CD4-positive, alpha-beta T cell treated with Interleukin-6 at 100 ng/mL for 8 hours (primary cell): ENCODE data around the gene DHX15.

Experiments used
- DNase-seq: peaks from one replicate; pipeline ENCODE4 v3.0.0-alpha.2; 2020; ENCODE audit warnings: mixed read lengths, low spot score

DHX15 gene

DNA sequence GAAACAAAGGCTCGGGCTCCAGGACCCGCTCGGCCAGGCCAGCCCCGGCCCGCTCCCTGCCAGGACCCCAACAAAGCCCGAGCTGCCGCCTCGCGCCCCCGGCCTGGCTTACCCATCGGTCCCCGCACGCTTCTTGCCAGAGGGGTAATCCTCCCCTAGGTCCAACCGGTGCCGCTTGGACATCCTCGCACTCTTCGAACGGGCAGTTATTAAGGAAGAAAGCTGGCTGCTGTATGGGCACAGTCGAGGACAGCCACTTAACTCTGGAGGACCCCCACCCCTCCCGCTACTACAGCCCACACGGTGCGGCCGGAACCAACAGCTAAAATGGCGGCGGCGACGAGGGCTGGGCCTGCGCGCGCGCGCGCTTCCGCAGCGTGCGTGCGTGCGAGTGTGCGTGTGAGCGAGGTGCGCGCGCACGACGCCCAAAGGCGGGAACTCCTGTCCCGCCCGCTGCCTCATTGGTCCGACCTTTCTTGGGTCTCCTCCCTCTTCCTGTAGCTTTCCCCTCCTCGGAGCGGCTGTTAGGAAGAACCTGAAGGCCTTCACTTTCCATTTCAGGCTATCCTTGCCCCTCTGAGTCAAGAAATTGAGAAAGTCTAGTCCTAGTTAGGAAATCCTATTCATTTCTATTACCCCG is at the start of gene DHX15:
Gene DHX15, minus strand, starts transcription at position 344 of the 640 bp plus-strand sequence. Its CDS starts 161 bp downstream, at position 183.
- DNase-seq, result peak; percentile 93

DNA sequence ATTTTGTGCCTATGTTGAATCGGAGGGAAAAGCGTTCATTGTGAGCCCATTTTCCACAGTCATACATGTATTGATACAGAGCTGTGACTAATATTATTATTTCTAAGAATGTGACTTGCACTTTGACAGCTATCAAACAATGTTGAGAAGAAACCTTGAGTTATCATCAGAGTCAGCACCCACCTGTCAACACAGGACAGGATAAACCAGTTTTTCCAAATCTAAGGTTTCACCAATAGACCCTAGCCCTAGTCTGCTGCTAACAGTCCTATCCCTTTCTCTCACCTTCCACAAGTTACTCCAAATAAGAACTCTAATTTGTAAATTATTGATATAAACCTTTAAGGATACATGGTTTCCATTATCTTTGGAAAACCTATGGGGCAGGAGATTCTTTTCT is 47.7 kb upstream of the DHX15 start:
- DNase-seq, result no peak

DNA sequence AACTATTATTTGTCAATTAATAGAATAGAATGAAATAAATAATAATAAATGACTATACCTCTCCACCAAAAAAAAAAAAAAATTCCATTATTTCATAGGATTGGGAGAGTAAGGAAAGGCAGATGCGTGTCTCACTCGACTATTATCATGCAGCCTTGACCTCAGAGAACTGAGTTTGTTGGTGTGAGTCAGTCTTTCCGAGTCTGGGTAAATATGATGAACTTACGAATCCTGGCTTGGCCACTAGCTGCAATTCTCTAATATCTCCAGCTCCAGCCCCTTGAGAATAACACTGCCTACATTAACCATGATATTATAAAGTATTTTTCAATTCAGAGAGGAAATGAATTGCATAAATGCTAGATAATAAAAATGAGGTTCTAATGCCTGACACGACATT is 46.6 kb upstream of the DHX15 start:
- no peak for DNase-seq

DNA sequence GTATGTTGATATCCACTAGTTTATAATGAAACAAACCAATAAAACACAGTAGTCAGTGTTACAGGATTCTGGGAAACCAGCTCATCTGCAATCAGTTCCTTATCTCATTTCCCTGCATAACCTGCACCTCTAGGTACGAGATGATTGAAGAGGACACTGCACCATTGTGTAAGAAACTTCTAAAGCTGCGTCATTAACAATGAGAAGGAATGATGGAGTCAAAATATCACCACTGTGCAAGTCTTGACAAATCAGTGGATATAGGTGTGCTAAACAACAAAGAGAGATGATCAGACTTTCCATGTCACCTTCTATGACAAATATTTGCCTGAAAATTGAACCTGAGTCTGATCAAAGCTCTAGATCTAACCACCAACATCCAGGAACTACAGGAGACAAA is 40.7 kb upstream of the DHX15 start:
- no peak for DNase-seq

DNA sequence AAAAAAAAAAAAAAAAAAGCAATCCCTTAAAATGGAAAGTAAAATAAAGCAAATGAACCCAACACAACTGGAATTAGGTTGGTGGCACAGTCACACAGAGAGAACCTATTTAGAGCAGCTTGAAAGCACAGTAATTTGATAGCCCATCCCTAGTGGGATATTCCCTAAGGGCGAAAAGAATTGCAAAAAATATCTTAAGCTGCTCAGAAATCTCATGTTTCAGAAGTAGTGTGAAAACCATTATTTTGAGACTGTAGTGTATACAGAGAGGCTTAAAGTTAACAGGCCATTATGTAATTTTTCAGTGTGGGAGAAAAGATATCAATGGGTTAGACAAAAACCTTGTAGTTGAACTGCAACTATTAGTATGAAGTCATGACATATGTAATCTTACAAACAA is 40.0 kb upstream of the DHX15 start:
- DNase-seq, result no peak

DNA sequence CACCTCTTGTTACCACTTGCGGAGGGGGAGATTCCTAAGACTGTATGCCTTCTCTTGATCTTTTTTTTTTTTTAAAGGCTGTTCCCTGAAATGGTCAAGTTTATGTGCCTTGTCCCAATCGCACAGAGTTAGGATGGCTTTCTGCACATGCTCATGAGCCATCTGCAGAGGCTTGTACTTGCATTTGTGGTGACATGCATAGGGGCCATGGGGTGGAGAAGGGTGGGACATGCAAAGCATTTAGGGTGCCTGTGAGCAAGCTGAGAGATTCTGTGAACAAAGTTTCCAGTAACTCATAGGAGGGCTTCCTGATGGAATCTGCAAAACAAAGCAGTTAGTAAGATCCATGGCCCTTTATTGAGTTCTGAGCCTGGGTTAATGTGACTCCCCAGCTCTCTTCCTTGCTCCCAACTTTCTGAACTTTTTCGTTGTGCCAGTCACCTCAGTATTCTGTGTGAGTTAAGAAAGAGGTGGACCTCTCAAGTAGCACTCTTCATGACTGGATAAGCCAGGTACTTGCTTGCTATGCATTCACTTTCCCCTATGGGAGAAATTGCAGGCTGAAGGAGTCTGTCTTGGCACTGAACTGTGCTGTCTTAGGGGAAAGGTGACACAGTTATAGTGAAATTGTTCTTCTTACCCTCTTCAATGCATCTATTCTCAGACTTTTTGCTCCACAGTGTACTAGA is 37.9 kb upstream of the DHX15 start:
- DNase-seq, result no peak

DNA sequence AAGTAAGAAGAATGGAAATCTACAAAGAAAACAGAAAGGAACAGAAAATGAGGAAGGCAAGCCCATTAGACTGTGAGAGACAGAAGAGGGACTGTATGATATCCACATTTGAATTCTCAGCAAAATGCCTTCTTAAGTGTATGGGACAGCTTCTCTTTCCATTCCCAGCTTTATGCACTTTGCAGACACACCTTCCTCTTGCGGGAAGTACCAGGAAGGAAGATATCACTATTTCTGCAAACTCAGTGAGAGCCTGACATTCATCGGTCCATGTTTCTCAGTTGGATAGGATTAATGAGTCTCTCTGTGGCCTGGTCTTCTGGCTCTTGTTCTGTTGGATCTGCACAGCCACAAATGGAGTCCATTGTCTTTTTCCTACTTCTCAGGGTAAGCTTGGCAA is 31.6 kb upstream of the DHX15 start:
- DNase-seq, result no peak

DNA sequence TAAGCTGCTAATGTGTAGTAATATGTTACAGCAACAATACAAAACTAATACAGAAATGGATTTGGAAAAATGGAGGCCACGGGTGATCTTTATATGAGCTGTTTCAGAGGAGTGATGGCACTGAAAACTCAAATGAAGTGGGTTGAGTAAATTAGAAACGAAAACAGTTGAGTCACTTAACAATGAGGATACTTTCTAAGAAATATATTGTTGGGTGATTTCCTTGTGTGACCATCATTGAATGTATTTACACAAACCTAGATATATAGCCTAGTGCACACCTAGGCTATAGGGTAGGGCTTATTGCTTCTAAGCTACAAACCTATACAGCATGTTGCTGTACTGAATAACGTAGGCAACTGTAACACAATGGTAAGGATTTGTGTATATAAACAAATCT is 30.5 kb upstream of the DHX15 start:
- no peak for DNase-seq

DNA sequence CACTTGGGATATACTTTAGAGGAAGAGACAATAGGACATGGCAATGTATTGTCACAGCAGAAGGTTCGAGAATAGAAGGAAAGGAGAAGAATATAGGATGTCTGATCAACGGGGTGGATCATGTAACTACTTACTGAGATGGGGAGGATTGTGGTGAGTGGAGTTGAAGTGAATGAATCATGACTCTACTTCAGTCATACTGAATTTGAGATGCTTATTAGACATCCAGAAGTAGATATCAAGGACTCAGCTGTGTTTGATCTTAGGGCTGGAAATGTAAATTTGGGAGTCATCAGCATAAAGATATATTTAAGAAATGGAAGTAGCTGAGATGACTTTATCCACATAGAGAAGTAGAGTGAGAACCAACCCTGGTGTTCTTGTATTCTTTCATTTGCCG is 29.1 kb upstream of the DHX15 start:
- no peak for DNase-seq

DNA sequence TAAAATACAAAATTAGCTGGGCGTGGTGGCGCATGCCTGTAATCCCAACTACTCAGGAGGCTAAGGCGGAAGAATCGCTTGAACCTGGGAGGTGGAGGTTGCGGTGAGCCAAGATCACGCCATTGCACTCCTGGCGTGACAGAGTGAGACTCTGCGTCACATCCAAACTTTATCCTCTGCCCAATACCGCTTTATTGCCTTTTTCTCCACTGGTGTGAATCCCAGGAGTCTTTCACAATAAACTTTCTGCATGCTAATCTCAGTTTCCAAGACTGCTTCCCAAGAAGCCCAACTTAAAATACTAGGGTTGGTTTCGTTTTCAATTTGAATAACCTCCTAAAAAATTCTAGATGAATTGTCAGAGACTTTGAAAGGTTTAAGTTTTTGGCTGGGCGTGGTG is 27.2 kb upstream of the DHX15 start:
- no peak for DNase-seq

DNA sequence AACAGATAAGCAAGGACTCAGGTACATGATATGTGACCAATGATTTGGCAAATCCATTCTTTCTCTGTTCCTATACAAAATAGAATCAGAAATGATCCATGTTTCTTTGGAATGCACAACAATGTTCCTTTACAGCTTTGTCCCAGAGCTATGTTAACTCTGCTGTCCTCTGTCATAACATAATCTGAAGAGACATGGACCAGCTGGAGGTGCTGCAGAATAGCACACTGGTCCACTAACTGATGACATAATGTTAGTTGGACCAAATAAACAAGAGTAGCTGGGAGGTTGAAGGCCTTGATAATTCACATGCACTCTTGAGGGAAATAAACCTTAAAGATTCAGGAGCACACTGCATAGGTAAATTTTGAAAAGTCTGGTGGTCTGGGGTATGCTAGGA is 23.0 kb upstream of the DHX15 start:
- no peak for DNase-seq

DNA sequence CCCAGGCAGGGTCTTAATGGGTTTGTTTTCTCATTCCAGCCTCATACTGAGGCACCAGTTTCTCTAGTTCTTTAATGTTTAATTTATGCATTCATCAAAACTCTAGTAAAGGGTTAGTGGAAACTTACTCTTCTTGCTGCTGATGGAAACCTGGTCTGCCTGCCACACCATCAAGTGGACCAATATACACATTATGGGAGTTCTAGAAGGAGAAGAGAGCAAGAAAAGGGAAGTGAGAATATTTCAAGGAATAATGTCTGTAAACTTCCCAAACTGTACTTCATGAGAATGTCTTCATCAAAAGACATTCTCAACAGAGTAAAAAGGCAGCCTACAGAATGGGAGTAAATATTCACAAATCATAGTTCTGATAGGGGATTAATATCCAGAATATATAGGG is 20.9 kb upstream of the DHX15 start:
- no peak for DNase-seq

DNA sequence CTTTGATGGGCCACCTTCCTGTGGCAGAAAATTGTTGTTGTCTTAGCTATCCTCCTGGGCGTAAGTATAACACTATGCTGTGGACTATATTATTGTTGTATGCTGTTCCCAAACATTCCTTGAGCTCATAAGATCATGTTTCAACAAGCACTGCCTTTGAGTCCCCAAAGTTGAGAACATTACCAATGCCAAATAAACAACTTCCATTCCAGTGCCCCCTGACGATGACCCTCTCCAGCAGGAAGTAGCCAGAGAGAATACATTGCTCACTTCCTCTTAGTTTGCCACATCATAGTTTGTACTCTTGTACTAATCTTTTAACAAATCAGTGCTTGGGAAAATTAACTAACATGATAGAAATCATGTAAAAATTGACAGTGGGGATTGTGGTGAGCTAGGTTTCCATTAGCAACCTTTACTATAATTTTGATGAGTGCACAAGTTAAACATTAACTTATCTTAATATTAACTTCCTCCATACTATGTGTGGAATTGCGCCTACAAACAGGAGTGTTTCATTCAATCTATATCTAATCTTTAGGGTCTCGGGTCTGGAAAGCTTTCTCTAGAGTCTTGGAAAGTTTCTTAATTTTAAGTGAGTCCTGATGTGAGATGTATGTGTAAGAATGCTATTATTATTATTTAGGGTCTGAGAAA is 20.3 kb upstream of the DHX15 start:
- DNase-seq, result no peak

DNA sequence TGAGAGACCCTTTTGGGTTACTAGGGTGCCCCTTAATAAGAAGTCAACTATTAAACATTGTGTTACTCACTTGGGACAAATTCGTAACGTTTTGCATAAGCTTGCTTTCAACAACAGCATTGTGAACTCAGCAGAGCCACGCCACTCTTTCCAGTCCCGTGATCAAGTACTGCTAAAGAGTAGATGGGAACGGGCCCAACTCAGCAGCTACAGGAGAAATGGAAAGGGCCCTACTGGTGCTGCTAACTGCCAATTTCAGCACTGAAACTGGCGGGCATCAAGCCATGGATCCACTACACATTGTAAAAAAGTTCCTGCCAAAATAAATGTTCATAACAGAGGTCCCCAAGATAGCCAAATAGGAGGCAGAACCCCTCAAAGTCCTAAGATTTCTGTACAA is 19.0 kb upstream of the DHX15 start:
- no peak for DNase-seq

DNA sequence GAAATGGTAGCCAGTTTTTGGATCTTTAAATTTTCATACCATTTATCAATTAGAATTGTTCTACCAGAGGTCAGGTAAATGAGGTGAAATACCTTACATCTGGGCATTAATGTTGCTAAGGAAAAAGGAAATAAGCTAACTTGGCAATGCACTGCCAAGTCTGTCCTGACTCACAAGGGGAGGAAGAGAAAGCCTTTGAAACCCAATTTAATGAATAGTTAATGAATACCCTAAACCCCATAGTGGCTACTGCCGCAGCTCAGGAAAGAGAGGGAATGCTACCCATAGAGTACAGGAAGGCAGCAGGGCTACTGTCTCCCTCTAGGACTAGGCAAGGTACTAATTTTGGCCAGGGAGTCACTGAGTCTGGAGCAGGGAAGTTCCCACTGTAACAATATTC is 16.8 kb upstream of the DHX15 start:
- DNase-seq, result no peak

DNA sequence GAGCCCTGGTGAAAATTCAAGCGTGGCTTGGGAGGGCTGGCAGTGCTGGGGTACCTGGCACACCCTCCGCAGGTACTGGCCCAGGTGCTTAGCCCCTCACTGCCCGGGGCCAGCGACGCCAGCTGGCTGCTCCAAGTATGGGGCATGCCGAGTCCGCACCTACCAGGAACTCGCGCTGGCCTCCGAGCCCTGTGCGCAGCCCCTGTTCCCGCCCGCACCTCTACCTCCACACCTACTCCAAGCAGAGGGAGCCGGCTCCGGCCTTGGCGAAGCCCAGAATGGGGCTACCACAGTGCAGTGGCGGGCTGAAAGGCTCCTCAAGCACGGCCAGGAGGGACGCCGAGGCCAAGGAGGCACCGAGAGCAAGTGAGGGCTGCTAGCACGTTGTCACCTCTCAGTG is 14.9 kb upstream of the DHX15 start:
- no peak for DNase-seq

DNA sequence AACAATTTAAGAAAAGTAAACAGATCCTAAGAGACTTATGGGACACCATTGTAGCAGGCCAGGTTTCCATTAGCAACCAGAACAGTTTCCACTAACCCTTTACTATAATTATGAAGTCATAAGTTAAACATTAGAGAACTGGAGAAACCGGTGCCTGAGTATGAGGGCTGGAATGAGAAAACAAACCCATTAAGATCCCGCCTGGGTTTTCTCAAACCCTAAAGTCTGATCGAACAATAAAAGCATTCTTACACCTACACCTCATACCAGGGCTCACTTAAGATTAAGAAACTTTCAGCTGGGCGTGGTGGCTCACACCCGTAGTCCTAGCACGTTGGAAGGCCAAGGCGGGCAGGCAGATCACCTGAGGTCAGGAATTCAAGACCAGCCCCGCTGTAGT is 13.7 kb upstream of the DHX15 start:
- no peak for DNase-seq

DNA sequence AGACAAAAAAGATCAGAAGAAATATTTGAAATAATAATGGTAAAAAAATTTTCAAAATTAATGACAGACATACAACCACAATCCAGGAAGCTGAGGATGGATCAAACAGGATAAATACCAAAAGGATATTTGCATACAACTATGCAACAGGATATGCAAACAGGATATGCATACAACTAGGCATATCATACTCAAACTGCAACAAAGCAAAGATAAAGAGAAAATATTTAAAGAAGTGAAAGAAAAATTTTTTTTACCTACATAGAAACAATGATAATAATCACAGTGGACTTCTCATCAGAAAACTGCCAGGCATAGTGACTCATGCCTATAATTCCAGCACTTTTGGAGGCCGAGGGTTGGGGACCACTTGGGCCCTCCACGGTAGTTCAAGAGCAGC is 11.3 kb upstream of the DHX15 start:
- DNase-seq, result no peak

DNA sequence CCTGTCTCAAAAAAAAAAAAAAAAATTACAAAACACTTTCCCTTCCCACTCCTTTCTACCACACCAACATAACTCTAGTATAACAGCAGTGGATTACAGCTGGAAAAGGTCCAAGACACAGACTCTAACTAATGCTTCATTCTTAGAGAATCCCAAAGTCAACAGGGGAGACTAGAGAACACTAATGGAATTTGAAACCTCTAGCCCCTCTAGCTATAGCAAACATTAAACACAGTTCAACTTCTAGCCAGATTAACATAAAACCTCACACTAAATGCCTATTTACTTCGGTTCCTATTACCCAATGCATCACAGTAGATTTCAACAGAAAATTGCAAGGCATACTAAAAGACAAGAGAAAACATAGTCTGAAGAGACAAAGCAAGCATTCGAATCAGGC is 10.5 kb upstream of the DHX15 start:
- DNase-seq, result no peak

DNA sequence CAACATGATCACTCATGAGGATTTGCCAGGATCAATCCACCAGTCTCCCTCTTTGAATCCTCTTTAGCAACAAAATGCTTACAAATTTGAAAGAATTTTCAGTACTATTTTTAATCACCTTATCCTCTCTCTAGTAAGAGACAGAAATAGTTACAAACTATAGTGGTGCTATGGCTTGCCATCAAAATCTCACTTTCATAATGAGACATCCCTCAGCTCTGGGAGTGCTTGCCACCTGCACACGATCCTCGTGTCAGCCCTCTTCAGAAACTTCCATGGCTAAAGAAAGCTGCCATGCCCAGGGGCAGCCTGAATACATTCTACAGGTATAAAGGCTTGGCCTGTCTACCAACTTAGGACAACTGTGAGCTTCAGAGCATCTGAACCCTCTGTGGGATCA is 5.1 kb upstream of the DHX15 start:
- no peak for DNase-seq

DNA sequence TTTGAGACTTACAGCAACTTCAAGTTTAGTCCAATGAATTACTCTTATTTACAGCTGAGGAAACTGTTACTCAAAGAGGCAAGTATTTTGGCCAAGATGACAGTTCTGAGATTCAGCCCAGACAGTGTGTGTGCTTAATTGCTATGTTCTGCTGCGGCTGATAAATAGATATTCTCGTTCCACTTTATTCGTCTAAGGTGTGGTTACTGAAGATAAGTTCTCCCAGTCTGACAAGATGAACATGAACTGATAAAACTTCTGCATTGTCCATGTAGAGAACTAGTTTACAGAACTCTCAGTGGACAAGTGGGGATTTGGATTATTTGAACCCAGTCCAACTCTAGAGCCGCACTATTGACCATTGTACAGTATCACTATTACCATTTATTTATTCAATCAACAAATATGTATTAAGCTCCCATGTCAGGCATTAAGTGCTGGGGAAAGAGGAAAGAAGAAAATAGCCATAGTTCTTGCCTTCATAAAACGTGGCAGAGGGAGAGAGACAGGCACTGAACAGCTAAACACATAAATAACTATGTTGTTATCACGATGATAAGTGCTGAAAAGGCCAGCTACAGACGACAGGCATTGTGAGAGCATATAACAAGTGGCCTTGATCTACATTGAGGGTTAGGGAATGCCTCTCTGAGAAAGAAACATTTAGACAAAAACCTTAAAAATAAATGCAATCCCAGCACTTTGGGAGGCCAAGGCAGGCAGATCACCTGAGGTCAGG is 4.0 kb upstream of the DHX15 start:
- no peak for DNase-seq

DNA sequence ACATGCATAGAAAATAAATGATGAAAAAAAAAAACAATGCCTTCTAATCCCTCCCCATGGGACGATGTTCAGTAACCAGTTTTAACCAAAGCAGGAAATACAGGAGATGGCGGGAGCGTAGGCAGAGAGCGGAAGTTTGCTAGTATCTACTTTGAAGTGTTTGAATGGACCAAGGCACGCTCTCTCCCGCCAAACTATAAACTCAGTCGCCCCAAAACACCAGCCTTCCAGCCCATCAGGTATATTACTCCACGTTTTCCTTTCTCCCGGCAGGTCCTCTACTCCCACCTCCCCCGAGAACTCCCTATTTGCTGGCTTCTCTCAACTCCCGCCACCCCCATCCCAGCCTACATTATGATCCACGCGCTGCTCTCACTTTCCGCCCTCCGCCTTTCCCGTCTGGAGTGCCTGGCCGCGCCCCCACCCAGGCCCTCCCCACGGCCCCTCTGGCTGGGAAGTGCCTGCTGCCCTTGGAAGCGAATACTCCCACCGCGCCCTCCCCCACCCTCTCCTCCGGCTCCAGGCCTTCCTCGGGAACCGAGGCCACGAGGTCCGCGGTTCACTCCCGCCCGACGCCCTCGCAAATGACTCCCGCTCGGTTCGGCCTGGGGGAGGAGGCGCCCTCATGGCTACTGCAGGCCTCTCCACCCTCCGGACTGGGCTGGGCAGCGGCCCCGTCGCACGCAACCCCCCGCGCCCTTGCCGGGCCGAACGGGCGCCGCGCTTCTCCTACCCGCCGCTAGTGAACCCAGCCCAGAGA is 723 bp downstream of the DHX15 start:
- peak; percentile 13 for DNase-seq
